Activated effector memory CD4-positive, alpha-beta T cell treated with anti-CD3 and anti-CD28 coated beads, Interleukin-2, amount 50 U/mL, for 16 hours (primary cell): ENCODE data around the gene ETV6.

Experiments used
- DNase-seq: peaks from one replicate; pipeline ENCODE4 v3.0.0-alpha.2; 2020

The ETV6 gene

DNA sequence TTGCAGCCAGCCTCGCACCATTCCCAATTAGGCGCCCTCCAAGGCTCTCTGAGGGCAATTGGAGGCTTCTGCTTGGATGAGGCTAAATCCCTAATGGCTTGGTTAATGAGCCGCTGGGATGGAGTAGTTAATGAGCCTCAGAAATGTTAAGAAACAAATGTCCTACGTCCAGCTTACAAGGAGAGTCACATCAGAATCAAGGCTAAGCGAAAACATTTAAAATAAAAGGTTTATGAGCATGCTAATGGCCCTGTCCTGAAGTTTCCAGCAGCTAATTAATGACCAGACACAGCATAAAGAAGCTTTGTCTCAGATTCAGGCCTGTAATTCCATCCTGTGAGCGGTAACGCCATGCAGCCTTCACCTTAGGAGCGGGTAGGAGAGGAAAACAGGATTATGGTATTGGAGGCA is 220.6 kb downstream of the ETV6 start:
- no peak for DNase-seq

DNA sequence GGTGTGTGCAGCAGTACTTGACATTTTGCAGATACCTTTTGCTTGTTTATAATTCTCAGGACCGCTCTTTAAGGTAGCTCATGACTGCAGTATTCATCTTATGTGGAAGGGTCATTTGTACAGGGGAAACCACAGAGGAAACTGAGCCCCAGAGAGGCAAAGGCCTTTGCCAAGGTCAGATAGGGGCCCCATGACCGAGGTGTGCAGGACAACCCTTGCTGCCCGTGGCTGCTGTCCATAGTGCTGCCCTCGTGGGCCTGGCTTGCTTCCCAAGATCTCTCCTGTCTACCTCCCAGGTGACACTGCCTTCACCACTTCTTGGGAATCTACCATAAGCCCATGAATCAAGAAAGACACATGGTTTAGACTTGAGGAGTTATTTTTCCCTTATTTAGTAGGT is 222.6 kb downstream of the ETV6 start:
- no peak for DNase-seq

DNA sequence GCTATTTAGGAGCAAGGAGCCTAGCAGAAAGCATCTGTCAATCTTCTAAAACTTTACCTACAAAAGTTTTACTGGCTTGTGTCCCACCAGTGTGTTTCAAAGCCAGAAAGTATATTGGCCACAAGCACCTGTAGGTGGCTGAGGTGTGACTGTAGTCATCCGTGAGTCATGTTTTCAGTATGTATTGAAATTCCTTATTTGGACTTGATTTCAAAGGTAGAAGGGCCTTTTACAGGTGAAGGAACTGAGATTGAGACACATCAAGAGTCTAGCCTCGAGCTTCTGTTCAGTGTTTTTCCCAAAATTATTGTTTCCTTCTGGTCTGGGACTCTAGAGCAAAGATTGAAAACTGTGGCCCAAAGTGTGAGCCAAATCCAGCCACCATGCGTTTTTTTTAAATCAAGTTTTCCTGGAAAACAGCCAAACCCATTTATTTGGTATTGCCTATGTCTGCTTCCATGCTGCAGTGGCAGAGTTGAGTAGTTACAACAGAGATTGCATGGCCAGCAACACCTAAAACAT is 226.0 kb downstream of the ETV6 start:
- peak; percentile 65 for DNase-seq

DNA sequence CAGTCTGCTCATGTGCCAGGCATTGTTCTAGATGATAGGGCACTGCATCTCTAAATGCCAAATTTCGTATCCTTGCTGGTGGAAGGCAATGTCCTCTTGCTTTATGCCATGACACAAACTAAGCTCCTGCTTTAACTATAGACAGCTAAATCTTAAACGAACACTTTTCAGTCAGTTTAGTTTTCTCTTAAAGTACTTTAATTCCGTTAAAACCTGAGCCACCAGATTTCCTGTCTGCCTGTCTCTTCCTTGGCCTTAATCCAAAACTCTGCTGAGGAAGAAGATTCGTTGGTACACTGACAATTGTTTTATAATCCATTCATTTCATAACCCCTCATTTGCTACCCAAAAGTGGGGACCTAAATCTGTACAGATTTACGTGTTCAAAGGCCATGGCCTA is 226.8 kb downstream of the ETV6 start:
- no peak for DNase-seq

DNA sequence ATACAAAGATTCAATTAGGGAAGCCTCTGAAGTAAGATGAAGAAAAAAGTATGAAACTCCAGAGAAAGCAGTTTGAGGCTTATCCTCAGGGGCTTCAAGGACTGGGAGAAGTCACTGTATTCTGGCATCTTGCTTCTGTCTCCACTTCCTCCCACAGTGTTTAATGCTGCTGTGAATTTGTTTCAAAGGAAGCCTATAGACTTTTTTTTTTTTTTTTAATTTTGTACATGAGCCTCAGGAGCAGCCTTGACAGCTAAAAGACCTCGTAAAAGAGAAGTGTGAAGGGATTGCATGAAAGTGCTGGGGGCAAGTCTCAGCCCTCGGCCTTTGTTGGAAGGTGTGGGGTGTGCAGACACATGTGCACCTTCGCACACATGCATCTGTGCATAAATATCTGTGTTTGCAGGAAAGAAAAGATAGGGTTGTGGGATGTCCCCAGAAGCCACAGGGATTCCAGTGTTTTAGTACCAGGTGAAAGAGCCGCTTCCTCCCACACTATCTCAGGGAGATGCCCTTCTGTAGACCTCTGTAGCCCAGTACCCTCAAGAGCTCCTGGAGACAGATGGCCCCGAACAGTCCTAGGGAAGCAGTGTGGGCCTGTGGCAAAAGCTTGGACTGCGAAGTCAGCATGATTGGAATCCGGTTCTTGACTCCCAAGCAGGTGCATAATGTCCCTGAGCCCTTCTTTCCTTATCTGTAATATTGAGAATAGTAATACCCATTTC is 227.8 kb downstream of the ETV6 start:
- no peak for DNase-seq

DNA sequence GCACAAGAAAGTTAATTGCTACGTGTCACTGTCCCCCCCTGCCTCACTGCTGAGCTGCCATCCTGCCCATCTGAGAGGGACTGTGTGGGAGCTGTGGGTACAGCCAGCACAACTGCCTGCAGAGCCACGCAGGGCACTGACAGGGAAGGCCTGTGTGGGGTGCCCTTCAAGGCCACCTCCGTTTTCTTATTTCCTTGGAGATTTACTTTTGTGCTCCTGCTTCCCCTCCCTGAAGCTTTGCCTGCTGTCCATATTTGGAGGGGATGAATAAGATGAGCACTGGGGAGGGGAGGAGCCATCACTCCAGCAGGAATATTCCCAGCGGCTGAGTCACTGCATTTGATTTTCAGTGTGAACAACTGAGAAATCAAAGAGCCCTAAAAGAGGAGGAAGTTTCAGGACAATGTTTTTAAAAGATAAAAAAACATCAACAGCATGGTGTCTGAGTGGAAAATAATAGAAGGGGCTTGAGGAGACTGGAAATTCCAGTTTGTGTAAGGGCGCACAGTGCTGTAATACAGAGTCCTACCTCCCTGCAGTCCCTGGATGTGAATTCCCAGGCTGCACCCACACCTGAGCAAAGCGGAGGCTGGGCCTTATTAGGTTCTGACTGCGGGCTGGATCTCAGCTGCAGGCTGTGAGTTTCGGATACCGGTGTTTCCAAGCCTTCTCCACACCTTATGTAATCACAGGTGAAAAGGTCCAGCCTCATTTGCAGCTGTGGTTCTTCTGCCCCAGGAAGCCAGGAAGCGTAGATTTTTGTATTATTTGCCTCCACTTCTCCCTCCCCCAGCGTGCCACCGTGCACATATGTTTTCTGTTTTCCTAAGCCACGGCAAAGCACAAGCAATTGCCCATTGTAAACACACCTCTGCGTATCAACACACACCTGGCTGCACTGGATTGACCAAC is 228.7 kb downstream of the ETV6 start:
- no peak for DNase-seq

DNA sequence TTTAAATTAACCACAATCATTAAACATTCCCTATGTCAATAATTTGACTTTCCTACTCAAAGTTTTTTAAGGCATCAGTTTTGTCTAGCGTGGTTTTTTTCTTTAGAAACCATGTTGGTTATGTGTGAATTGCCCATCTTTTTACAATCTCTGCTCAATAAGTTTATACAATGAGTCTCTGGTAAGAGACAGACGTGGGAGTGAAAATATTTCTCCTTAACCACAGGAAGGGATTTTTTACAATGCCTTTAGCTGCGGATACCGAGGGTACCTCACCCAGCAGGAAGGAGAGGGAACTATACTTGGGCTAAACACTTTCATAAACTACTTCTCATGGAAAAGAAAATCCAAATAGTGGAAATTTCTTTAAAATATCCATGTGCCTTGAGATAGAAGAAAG is 229.8 kb downstream of the ETV6 start:
- DNase-seq, result no peak

DNA sequence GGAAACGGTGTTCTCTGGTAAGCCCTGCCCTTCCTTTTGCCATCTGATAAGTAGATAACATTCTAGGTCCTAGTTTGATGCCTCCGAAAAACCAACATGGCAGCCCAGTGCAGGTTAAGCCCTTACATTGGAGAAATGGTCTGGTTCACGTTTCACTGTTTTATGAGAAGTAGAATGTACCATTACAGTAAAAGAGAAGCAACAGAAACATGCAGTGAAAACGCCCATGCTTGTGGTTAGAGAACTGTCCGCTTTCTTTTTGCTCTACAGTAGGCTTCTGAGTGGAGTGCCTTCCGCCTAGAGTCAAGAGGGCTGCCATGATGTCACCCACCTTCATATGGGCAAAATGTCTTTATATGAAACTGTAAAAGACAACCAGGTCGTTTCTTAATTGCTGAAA is 230.9 kb downstream of the ETV6 start:
- DNase-seq, result no peak

DNA sequence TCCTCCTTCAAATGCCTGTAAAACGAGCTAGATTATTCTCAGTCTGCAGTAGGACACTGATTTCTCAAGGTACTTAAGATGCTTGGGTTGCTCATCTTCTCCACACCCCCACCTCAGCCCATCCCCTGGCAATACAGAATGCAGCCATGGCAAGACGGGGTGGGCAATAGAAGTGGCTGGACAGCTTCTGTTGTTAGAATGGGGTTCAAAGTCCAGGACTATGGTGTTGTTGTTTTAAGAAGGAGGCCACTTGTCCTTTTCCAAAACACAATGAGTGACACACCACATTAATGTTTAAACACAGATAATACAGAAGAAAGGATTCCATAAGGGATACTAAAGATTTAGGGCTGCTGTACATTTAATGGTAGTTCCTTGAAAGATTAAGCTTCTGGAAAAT is 232.4 kb downstream of the ETV6 start:
- DNase-seq, result no peak

DNA sequence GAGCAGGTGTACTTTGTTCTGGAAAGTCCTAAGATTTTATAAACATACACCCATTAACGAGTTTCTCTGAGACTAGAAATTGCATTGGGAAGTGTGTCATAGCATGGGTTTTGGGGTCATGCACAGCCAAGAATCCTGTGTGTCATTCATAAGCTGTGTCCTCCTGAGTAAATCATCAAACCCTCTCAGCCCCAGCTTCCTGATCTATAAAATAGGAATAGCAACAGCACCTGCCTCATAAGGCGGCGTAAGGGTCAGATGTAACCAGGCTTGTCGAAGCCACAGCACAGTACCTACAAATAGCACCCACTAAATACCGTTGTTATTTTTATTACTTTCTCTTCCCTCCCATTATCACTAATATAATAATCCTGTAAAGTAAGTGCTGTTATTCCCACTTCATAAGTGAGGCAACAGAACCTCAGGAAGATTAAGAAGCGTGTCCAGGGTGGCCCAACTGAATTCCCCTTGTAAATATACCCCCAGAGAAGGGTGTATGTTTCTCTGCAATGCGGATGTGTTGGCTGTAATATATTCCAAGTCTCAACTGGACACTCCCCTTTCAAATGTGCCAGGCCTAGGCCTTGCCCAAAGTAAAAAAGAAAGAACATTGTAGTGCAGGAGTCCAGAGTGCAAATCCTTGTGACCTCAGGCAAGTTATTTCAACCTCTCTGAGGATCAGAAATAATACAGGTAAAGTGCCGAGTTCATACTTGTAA is 233.0 kb downstream of the ETV6 start:
- no peak for DNase-seq

DNA sequence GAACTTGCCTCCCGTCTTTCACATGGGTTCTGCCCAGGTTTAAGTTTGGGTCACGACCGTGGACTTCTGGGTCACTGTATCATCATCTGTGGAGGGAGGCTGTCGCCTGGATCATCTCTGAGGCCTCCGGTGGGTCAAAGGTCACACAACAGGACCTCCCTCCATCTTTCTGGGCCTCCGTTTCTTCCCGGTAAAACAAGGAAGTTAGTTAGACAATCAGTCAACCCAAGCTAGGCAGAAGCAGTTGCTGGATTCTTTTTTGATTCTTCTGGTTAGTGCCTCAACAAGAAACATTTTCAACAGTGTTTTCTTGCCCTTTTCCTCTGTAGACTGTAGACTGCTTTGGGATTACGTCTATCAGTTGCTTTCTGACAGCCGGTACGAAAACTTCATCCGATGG is 234.6 kb downstream of the ETV6 start:
- no peak for DNase-seq

DNA sequence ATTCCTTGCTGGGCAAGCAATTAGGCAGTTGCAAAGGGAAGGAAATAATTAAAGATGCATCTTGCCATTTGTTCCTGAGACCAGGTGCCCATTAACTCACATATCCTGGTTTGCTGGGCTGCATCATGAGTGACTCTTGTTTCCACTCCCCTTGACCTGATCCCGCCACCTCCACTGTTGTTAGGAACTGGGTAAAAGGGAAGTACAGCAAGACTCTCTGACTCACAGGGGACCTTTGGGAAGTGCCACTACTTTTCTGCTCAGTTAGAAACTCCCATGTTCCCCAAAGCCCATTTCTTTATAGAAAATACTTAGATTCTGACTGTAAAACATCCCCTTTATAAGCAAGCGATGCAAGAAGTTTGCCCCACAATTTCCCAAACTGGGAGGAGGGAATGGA is 235.2 kb downstream of the ETV6 start:
- DNase-seq, result no peak

DNA sequence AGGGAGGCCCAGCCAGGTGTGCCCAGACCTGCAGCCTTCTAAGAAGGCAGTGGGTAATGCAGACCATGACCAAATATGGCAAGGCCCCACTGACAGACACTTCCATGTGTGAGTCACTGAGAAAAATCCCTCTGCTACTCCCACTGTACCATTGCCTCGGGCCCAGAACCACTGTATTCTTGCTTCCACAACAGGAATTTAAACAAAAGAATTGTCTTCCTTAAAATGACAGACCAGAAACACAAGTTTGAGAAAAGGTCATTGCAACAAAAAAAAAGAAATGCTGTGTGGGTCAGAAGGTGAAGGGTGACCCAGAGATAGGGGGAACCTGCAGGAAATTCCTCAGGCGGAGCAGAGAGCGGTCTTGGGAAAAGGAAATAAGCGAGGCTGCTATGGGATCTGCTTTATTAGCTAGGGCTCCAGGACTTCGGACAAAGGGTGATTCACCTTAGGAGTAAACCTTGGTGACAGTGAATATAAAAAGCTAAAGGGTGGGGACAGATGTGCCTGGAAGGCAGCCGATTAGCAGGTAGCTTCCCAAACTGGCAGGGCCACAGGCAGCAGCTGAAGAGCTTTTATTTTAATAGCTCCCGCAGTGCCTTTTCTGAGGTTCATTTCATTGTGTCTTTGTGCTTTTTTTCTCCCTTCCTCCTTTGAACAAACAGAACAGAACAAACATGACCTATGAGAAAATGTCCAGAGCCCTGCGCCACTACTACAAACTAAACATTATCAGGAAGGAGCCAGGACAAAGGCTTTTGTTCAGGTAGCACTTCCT is 236.0 kb downstream of the ETV6 start:
- no peak for DNase-seq

DNA sequence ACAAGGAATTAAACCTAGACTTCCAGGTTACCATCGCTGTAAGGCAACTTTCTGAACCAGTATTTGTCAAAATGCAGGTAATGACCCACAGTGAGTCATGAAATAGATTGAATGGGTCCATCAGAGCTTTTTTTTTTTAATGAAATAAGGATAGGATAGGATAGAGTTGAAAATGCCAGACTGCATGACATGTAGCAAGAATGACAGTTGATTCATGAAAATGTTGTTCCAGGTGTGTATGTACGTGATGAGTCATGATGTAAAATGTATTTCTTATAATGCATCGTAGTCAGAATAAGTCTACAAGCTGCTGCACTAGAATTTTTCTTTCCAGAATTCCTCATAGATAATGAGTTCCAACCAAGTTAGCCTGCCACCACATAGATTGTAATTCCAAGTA is 236.9 kb downstream of the ETV6 start:
- no peak for DNase-seq

DNA sequence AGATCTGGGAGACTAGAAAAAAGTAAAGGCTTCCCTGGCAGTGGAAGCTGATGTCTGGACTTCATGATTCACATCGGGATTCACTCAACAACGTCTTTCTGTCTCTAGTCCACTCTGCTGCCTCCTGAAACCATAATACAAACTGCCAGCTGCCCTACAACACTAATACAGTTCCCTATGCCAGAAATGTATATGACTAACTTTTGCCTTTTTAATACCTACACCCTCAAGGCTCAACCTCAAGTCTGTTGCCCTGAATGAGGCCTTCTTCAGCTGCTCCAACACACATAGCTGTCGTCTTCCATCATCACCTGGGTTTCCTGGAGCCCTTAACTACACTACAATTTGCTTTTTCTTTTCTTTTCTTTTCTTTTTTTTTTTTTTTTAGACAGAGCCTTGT is 238.6 kb downstream of the ETV6 start:
- DNase-seq, result no peak

DNA sequence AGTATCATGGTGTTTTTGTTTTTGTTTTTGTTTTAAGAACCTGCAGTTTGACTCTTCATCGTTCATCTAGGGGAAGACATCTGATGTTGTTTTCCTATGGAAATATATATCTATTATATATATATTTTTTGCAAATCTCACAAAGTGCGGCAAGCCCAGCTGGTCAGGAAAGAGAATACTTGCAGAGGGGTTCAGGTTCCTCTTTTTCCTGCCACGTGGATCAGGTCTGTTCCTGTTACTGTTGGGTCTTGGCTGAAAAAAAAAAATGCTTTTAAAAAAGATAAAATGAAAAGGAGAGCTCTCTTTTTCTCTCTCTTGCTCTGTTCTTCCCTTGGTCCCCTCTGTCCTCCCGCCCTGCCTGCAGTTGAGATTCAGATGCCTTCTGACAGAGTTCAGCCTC is 241.9 kb downstream of the ETV6 start:
- DNase-seq, result no peak

DNA sequence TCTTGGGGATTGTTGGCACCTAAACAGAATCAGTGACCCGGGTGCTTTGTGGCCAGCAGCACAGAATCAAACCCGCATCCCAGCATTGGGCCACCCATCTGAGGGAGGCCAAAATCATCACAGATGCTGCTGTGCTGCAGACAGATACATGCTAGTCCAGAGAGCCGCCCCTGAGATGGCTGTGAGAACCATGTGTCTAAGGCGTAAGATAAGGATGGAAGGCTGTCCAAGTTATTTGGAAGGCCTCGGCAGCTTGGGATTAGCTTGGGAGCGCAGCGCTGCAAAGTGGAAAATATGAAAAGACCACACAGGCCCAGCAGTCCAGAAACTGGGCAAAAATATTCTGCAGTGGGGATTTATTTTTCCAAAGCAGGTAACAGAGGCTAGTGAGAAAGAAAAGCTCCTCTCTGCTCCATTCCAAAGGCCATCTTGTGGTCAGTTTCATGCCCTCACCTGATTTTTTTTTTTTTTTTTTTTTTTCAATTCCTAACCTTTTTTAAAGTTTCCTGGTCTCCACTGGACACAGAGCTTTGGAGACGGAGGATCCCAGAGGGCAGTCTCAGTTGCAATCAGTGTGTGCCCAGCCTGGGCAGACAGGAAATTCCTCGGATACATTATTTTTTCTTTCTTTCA is 242.4 kb downstream of the ETV6 start:
- DNase-seq, result no peak

DNA sequence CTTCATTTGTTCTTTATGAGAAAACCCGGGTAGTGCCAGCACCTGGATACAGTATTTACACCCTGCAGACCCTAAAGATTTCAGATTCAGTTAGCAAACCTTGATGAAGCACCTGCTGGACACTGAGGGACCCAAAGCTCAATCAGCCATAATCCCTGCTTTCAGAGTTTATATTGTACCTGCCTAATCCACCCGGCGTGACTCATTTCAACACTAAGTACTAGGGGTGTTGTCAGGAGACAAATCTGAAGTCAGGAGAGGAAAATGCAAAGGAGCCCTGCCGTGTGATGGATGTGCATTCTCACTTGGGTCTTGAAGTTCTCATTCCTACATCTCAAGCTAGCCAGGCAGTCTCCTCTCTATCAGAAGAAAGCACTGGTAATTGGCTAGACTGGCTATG is 244.5 kb downstream of the ETV6 start:
- DNase-seq, result no peak

DNA sequence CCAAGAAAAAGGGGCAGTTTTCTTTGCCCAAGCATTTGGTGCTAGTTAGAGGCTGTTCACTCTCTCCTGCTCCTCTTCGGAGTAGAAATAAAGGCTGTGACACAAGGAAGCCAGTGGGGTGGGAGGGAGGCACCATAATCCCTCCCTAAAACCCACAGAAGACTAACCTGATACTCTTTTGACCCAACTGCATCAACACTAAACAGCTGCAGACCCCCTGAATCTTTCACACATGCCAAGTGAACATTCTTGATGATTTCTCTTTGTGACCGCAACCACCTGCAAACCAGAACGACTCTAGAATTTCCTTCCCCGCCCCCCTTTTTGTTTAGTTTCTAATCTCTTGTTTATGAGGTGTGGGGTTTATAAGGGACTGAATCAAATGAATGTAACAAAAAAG is 245.4 kb downstream of the ETV6 start:
- no peak for DNase-seq

DNA sequence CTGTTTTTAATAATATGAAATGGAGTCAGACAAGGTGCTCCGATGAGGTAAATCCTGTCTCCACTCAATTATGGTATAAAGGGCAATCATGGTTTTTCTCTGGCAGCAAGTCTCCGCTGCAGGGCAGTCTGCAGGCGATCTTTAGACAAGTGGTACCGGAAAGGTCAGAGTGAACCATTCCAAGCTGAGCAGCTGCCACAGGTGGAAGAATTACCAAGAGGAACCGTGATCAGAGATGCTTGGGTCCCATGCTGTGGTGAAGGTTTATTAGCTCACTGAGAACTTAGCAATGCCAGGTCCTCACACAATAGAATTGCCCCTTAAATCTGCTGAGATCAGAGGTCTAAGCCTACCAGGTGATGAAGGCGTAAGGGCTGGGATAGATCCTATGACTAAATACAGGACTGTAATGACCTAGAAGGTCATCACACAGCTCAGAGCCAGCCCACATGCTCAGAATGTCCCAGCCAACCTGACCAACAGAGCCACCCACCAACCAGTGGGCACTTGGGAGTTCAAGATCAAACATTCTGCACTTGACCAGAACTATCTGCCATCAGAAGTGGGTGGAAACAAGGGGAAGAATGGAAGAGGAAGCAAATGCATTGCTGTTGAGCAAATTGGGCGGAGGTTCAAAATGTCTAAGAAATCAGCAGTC is 246.1 kb downstream of the ETV6 start:
- no peak for DNase-seq

DNA sequence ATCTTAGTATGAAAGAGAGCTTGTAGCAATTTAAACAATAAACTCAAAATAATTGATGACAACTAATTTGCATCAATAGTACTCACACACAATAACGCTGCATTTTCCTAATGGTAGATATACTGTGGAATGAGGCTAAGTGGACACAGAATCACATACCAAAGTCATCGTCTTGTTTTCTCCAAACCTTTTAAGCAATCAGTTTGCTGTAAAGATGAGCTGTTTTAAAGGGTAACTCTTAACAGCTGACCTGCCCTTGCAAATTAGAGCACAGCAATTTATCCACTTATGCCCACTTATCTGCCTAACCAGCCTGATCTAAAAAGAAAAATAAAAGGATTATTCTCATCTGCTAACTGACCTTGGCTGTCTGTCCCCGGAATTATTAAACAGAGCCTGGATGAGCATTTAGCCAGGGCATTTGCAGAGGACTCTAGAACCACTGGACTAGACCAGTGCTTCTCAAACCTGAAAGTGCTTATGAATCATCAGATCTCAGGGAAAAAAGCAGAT is 247.0 kb downstream of the ETV6 start:
- no peak for DNase-seq
